SIG-M5 treated with dmso at 0.1 percent for 504 hours (cell line): ENCODE results near the gene FGF19.
"Not testable (repeated sequence)": the region's sequence is repeated elsewhere in the genome, so short reads cannot be mapped to it uniquely, and the experiment has no call there.

ENCODE experiments used
- DNase-seq: peaks from one replicate; lab custom pipeline; 2025; ENCODE audit not compliant: unreplicated experiment; lab: John Stamatoyannopoulos, UW

Gene FGF19

GRCh38 chr11:69696749-69697468, 6.9 kb downstream of the FGF19 start:
- DNase-seq, result no peak

- not testable (repeated sequence) for DNase-seq
Measured at GRCh38 chr11:69695995-69696394, 7.8 kb downstream of the FGF19 start.

GRCh38 chr11:69695581-69695980, 8.2 kb downstream of the FGF19 start:
- no peak for DNase-seq

- no peak for DNase-seq
Measured at GRCh38 chr11:69694781-69695180, 9.0 kb downstream of the FGF19 start.

GRCh38 chr11:69692422-69692821, 11.4 kb downstream of the FGF19 start:
- DNase-seq, result no peak

GRCh38 chr11:69691463-69691862, 12.4 kb downstream of the FGF19 start:
- DNase-seq, result no peak

- no peak for DNase-seq
Measured at GRCh38 chr11:69689484-69690319, 14.1 kb downstream of the FGF19 start.

GRCh38 chr11:69687969-69688771, 15.7 kb downstream of the FGF19 start:
- not testable (repeated sequence) for DNase-seq

- DNase-seq, result no peak
Measured at GRCh38 chr11:69686856-69687255, 17.0 kb downstream of the FGF19 start.

GRCh38 chr11:69686452-69686851, 17.4 kb downstream of the FGF19 start:
- DNase-seq, result no peak

- no peak for DNase-seq
Measured at GRCh38 chr11:69685348-69685747, 18.5 kb downstream of the FGF19 start.

GRCh38 chr11:69684651-69685050, 19.2 kb downstream of the FGF19 start:
- no peak for DNase-seq

- no peak for DNase-seq
Measured at GRCh38 chr11:69683764-69684333, 20.0 kb downstream of the FGF19 start.

GRCh38 chr11:69682681-69683326, 21.0 kb downstream of the FGF19 start:
- DNase-seq, result no peak

- no peak for DNase-seq
Measured at GRCh38 chr11:69682221-69682620, 21.6 kb downstream of the FGF19 start.

- DNase-seq, result no peak
Measured at GRCh38 chr11:69680688-69681087, 23.1 kb downstream of the FGF19 start.

GRCh38 chr11:69677749-69678148, 26.1 kb downstream of the FGF19 start:
- no peak for DNase-seq

- DNase-seq, result peak; percentile 88
Measured at GRCh38 chr11:69674886-69675714, 28.7 kb downstream of the FGF19 start, which contains the start of gene LTO1. TSS of gene LTO1 (minus strand) at chr11:69675353. CDS start at chr11:69675239, 114 bp downstream.

- DNase-seq, result no peak
Measured at GRCh38 chr11:69674267-69674885, 29.4 kb downstream of the FGF19 start.
